Body of pancreas (tissue), 4 donors: ENCODE measurements around the gene ACRBP.

ENCODE experiments used
- POLR2A ChIP-seq, 3 donors: fragments of 450-650 bp; IDR thresholded peaks; one replicate each; pipeline ENCODE4 v1.6.1; 2016; ENCODE audit warnings: antibody characterized with exemption in 3 of 3, mild to moderate bottlenecking in 2 of 3
- TF ChIP-seq, protein P1 (sequence below), 7 experiments: fragments of 450-650 bp in 4 of 7; fragments of 200-600 bp in 3 of 7; sonication (generic) in 3 of 7; IDR thresholded peaks; one replicate each; pipeline ENCODE4 v1.5.1; 2016 to 2019; ENCODE audit warnings: antibody characterized with exemption in 7 of 7

DNA sequence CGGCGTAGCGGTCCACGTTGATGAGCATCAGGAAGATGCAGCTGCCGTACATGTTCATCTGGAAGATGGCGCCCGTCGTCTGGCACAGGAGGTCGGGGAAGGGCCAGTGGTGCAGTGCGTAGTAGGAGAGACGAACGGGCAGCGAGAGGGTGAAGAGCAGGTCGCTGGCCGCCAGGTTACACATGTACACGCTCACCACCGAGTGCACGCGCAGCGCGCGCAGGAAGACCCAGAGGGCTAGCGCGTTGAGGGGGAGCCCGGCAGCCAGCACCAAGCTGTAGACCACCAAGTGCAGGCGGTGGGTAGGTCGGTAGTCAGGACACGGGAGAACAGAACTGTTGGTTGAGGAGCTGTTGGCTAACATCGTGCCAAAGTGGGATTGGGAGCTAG, 26.4 kb downstream of the ACRBP start:
- TF ChIP-seq POLR2A (IDR thresholded peaks at IDR 0.05), result no peak
- TF ChIP-seq, protein P1, sequence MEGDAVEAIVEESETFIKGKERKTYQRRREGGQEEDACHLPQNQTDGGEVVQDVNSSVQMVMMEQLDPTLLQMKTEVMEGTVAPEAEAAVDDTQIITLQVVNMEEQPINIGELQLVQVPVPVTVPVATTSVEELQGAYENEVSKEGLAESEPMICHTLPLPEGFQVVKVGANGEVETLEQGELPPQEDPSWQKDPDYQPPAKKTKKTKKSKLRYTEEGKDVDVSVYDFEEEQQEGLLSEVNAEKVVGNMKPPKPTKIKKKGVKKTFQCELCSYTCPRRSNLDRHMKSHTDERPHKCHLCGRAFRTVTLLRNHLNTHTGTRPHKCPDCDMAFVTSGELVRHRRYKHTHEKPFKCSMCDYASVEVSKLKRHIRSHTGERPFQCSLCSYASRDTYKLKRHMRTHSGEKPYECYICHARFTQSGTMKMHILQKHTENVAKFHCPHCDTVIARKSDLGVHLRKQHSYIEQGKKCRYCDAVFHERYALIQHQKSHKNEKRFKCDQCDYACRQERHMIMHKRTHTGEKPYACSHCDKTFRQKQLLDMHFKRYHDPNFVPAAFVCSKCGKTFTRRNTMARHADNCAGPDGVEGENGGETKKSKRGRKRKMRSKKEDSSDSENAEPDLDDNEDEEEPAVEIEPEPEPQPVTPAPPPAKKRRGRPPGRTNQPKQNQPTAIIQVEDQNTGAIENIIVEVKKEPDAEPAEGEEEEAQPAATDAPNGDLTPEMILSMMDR (IDR thresholded peaks at IDR 0.05), result no peak
